Liver (tissue), 9 donors: Measurements from ENCODE around the gene FREY1. TPM values are rescaled to one million over a fixed set of nuclear protein-coding genes. Genes with fewer than 3 reads are reported as not detected.

Source experiments
- DNase-seq: peaks from one replicate; pipeline ENCODE4 v3.0.0-alpha.2; 2017; ENCODE audit warnings: low spot score
- H3K27ac ChIP-seq, 2 donors: one replicate each; pipeline ENCODE4 v1.7.0; 2013; ENCODE audit warnings: inconsistent platforms in 2 of 2, low read length in 2 of 2, control low read depth in 1 of 2, low read depth in 1 of 2, mild to moderate bottlenecking in 1 of 2
- H3K27me3 ChIP-seq, 4 donors: one replicate each; pipeline versions ENCODE4 v1.6.1 to v1.7.0; 2013; ENCODE audit warnings: low read length in 3 of 4, inconsistent platforms in 1 of 4, mild to moderate bottlenecking in 1 of 4, moderate library complexity in 1 of 4; ENCODE audit not compliant: control insufficient read depth in 4 of 4, insufficient read depth in 4 of 4
- H3K36me3 ChIP-seq, 4 donors: one replicate each; pipeline versions ENCODE4 v1.6.1 to v1.7.0; 2013; ENCODE audit warnings: low read length in 3 of 4, mild to moderate bottlenecking in 3 of 4, low read depth in 1 of 4, moderate library complexity in 1 of 4; ENCODE audit not compliant: control insufficient read depth in 4 of 4, insufficient read depth in 3 of 4
- H3K4me1 ChIP-seq, 4 donors: one replicate each; pipeline versions ENCODE4 v1.6.1 to v1.7.0; 2013; ENCODE audit warnings: low read length in 3 of 4, mild to moderate bottlenecking in 3 of 4, moderate library complexity in 1 of 4; ENCODE audit not compliant: control insufficient read depth in 4 of 4, insufficient read depth in 4 of 4
- H3K4me3 ChIP-seq, 3 donors: one replicate each; pipeline versions ENCODE4 v1.6.1 to v1.7.0; 2013; ENCODE audit warnings: low read length in 3 of 3, control low read depth in 1 of 3, low read depth in 1 of 3, mild to moderate bottlenecking in 1 of 3
- H3K9ac ChIP-seq, 2 donors: one replicate each; pipeline ENCODE4 v1.7.0; 2013; ENCODE audit warnings: low read length in 2 of 2, mild to moderate bottlenecking in 2 of 2, moderate library complexity in 2 of 2, control low read depth in 1 of 2, low read depth in 1 of 2
- H3K9me3 ChIP-seq, 4 donors: one replicate each; pipeline versions ENCODE4 v1.6.1 to v1.7.0; 2013; ENCODE audit warnings: low read length in 3 of 4; ENCODE audit not compliant: control insufficient read depth in 4 of 4
- EGR1 ChIP-seq, 2 donors: IDR thresholded peaks; 2 replicates each; pipeline ENCODE4 v1.6.1; 2016 to 2018; ENCODE audit warnings: antibody characterized with exemption in 2 of 2, low read depth in 2 of 2
- FOXA1 ChIP-seq: IDR thresholded peaks from 2 replicates; pipeline ENCODE4 v1.6.1; 2016; ENCODE audit warnings: antibody characterized with exemption
- FOXA2 ChIP-seq: IDR thresholded peaks from 2 replicates; pipeline ENCODE4 v1.6.1; 2016; ENCODE audit warnings: antibody characterized with exemption
- GABPA ChIP-seq, 2 donors: IDR thresholded peaks in 1 of 2; conservative IDR thresholded peaks in 1 of 2; 2 replicates each; pipeline ENCODE4 v1.6.1; 2016; ENCODE audit warnings: antibody characterized with exemption in 2 of 2, mild to moderate bottlenecking in 1 of 2, moderate library complexity in 1 of 2
- HNF4A ChIP-seq, 2 donors: conservative IDR thresholded peaks; 2 replicates each; pipeline ENCODE4 v1.6.1; 2016; ENCODE audit warnings: antibody characterized with exemption in 2 of 2, mild to moderate bottlenecking in 2 of 2
- HNF4G ChIP-seq: IDR thresholded peaks from 2 replicates; pipeline ENCODE4 v1.6.1; 2016; ENCODE audit warnings: antibody characterized with exemption
- JUND ChIP-seq, 2 donors: IDR thresholded peaks; 2 replicates each; pipeline ENCODE4 v1.6.1; 2016; ENCODE audit warnings: antibody characterized with exemption in 2 of 2
- NR2F2 ChIP-seq: IDR thresholded peaks from 2 replicates; pipeline ENCODE4 v1.6.1; 2016; ENCODE audit warnings: antibody characterized with exemption
- RAD21 ChIP-seq, 2 donors: IDR thresholded peaks; 2 replicates each; pipeline ENCODE4 v1.6.1; 2016; ENCODE audit warnings: antibody characterized with exemption in 2 of 2, mild to moderate bottlenecking in 2 of 2
- RXRA ChIP-seq, 2 donors: IDR thresholded peaks; 2 replicates each; pipeline ENCODE4 v1.6.1; 2017 to 2018; ENCODE audit warnings: antibody characterized with exemption in 2 of 2, mild to moderate bottlenecking in 1 of 2
- SP1 ChIP-seq: IDR thresholded peaks from 2 replicates; pipeline ENCODE4 v1.6.1; 2018; ENCODE audit warnings: antibody characterized with exemption, mild to moderate bottlenecking
- TAF1 ChIP-seq: conservative IDR thresholded peaks from 2 replicates; pipeline ENCODE4 v1.6.1; 2016; ENCODE audit warnings: antibody characterized with exemption, mild to moderate bottlenecking
- YY1 ChIP-seq: IDR thresholded peaks from 2 replicates; pipeline ENCODE4 v1.6.1; 2016; ENCODE audit warnings: antibody characterized with exemption, mild to moderate bottlenecking
- WGBS: extraction: QIAGEN DNeasy Blood & Tissue Kit; methylation state at CpG from one replicate; pipeline ENCODE4 v1.1.7; 2013; 5-methylcytosine and 5-hydroxymethylcytosine counted together
- polyA plus RNA-seq, 2 donors: library from polyadenylated mRNA; stranded (reverse) in 1 of 2; unstranded in 1 of 2; fragments of 200-250 nt in 1 of 2; fragments of >200 nt in 1 of 2; fragmentation: Nextera tagmentation in 1 of 2; extraction: Ambion mirVana in 1 of 2; gene quantifications; one replicate each; pipeline versions ENCODE4 v1.2.1 to v1.2.3, GENCODE V29; 2013 to 2015
- total RNA-seq, 2 donors: library from RNA; depleted of rRNA; stranded (reverse); fragments of >200 nt; gene quantifications; one replicate each; pipeline ENCODE4 v1.2.3, GENCODE V29; 2014
- TF ChIP-seq, protein P1 (sequence below): fragments of 150-350 bp; IDR thresholded peaks from 2 replicates; pipeline ENCODE4 v1.5.1; 2017; ENCODE audit warnings: improper control_type of control experiment, low read depth, low read length; ENCODE audit not compliant: missing input control
- TF ChIP-seq, protein P2 (sequence below): IDR thresholded peaks from 2 replicates; pipeline ENCODE4 v1.6.1; 2016; ENCODE audit warnings: antibody characterized with exemption
- TF ChIP-seq, protein P3 (sequence below): IDR thresholded peaks from 2 replicates; pipeline ENCODE4 v1.6.1; 2016; ENCODE audit warnings: antibody characterized with exemption
- TF ChIP-seq, protein P4 (sequence below): IDR thresholded peaks from 2 replicates; pipeline ENCODE4 v1.6.1; 2016; ENCODE audit warnings: antibody characterized with exemption, mild to moderate bottlenecking
- TF ChIP-seq, protein P5 (sequence below): IDR thresholded peaks from 2 replicates; pipeline ENCODE4 v1.6.1; 2016; ENCODE audit warnings: antibody characterized with exemption
- donor health status: healthy.
- donor health status: healthy.
- donor health status: healthy.
- donor health status: healthy.
- donor health status: healthy.

Gene FREY1
- total and polyA plus RNA-seq, 4 donors = 0.18 to 2.1 (median 0.75) TPM; not detected in 1

DNA sequence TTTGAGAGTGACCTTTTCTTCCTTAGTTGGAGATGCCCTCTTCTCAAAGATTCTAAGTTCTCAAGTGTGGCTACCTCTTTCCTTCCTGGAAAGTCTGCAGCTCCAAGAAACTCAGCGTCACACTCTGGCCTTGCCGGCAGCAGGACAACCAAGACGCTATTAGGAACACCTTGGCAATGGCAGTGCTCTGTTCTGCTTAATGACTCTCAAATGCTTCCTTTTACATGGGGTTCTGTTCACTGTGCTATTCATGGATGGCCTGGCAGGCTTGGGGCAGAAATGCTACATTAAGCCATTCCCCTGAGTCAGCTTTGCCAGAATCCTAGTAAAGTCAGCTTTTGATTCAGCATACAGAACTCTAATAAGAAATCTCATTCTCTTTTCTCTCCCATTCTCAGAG, 41.3 kb upstream of the FREY1 start:
- H3K36me3 ChIP-seq = peaks cover 4 to 40% (median 26%) of the 10 kb centered on the region in 4 donors
- H3K27ac ChIP-seq = no peak overlapping the region
- H3K9ac ChIP-seq = no peak overlapping the region
- WGBS = 95% methylated on average over 3 of the region's 3 CpGs
- peaks cover 0 to 5% (median under 1%) of the 10 kb centered on the region in 4 donors for H3K4me1 ChIP-seq
- TF ChIP-seq HNF4A (conservative IDR thresholded peaks at IDR 0.05) (no peak), YY1 (no peak), JUND (IDR thresholded peaks at IDR 0.05) (no peak), NR2F2 (no peak), GABPA (IDR thresholded peaks at IDR 0.05 in 1 of 2, conservative IDR thresholded peaks at IDR 0.05 in 1 of 2) (no peak), TAF1 (no peak), FOXA2 (no peak), SP1 (no peak), RXRA (IDR thresholded peaks at IDR 0.05) (no peak)
- no peak overlapping the region for H3K4me3 ChIP-seq
- H3K9me3 ChIP-seq = no peaks in the 10 kb centered on the region
- H3K27me3 ChIP-seq = no peaks in the 10 kb centered on the region
- DNase-seq = no peak

DNA sequence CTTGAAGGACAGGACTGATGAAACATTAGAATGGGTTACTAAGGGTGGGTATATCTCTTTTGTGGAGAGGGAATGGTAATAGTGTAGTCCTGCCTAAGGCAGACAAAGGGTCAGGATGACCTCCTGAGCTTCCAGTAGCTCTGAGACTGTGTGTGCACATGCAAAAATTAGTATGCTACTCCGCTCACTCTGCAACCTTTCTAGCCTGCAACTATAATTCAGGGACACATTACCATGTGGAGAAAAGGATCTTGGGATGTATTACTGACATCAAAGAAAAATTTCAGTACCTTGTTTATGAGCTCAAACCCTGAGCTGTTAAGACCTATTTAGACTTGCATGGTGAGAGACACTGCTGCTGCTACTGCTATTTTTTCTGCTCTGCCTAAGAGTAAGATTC, 40.8 kb upstream of the FREY1 start:
- no peak for TF ChIP-seq JUND (IDR thresholded peaks at IDR 0.05)
- TF ChIP-seq, protein P1, sequence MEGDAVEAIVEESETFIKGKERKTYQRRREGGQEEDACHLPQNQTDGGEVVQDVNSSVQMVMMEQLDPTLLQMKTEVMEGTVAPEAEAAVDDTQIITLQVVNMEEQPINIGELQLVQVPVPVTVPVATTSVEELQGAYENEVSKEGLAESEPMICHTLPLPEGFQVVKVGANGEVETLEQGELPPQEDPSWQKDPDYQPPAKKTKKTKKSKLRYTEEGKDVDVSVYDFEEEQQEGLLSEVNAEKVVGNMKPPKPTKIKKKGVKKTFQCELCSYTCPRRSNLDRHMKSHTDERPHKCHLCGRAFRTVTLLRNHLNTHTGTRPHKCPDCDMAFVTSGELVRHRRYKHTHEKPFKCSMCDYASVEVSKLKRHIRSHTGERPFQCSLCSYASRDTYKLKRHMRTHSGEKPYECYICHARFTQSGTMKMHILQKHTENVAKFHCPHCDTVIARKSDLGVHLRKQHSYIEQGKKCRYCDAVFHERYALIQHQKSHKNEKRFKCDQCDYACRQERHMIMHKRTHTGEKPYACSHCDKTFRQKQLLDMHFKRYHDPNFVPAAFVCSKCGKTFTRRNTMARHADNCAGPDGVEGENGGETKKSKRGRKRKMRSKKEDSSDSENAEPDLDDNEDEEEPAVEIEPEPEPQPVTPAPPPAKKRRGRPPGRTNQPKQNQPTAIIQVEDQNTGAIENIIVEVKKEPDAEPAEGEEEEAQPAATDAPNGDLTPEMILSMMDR = no peak
- TF ChIP-seq NR2F2 = no peak
- TF ChIP-seq, protein P2, sequence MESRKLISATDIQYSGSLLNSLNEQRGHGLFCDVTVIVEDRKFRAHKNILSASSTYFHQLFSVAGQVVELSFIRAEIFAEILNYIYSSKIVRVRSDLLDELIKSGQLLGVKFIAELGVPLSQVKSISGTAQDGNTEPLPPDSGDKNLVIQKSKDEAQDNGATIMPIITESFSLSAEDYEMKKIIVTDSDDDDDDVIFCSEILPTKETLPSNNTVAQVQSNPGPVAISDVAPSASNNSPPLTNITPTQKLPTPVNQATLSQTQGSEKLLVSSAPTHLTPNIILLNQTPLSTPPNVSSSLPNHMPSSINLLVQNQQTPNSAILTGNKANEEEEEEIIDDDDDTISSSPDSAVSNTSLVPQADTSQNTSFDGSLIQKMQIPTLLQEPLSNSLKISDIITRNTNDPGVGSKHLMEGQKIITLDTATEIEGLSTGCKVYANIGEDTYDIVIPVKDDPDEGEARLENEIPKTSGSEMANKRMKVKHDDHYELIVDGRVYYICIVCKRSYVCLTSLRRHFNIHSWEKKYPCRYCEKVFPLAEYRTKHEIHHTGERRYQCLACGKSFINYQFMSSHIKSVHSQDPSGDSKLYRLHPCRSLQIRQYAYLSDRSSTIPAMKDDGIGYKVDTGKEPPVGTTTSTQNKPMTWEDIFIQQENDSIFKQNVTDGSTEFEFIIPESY = no peak
- no peak for TF ChIP-seq YY1
- no peak for TF ChIP-seq EGR1 (IDR thresholded peaks at IDR 0.05; ENCODE audit: low read depth in 2 of 2)
- TF ChIP-seq, protein P3, sequence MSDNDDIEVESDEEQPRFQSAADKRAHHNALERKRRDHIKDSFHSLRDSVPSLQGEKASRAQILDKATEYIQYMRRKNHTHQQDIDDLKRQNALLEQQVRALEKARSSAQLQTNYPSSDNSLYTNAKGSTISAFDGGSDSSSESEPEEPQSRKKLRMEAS = no peak
- TF ChIP-seq GABPA (IDR thresholded peaks at IDR 0.05 in 1 of 2, conservative IDR thresholded peaks at IDR 0.05 in 1 of 2) = no peak
- no peak for TF ChIP-seq FOXA1
- no peak for TF ChIP-seq RXRA (IDR thresholded peaks at IDR 0.05)
- TF ChIP-seq RAD21 (IDR thresholded peaks at IDR 0.05) = no peak
- TF ChIP-seq HNF4G = no peak
- no peak for TF ChIP-seq HNF4A (conservative IDR thresholded peaks at IDR 0.05)
- no peak for TF ChIP-seq FOXA2
- no peak for TF ChIP-seq TAF1
- TF ChIP-seq, protein P4, sequence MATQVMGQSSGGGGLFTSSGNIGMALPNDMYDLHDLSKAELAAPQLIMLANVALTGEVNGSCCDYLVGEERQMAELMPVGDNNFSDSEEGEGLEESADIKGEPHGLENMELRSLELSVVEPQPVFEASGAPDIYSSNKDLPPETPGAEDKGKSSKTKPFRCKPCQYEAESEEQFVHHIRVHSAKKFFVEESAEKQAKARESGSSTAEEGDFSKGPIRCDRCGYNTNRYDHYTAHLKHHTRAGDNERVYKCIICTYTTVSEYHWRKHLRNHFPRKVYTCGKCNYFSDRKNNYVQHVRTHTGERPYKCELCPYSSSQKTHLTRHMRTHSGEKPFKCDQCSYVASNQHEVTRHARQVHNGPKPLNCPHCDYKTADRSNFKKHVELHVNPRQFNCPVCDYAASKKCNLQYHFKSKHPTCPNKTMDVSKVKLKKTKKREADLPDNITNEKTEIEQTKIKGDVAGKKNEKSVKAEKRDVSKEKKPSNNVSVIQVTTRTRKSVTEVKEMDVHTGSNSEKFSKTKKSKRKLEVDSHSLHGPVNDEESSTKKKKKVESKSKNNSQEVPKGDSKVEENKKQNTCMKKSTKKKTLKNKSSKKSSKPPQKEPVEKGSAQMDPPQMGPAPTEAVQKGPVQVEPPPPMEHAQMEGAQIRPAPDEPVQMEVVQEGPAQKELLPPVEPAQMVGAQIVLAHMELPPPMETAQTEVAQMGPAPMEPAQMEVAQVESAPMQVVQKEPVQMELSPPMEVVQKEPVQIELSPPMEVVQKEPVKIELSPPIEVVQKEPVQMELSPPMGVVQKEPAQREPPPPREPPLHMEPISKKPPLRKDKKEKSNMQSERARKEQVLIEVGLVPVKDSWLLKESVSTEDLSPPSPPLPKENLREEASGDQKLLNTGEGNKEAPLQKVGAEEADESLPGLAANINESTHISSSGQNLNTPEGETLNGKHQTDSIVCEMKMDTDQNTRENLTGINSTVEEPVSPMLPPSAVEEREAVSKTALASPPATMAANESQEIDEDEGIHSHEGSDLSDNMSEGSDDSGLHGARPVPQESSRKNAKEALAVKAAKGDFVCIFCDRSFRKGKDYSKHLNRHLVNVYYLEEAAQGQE = no peak
- TF ChIP-seq, protein P5, sequence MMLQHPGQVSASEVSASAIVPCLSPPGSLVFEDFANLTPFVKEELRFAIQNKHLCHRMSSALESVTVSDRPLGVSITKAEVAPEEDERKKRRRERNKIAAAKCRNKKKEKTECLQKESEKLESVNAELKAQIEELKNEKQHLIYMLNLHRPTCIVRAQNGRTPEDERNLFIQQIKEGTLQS = no peak
- TF ChIP-seq SP1 = no peak
- Histone ChIP-seq H3K27me3 (no peaks in the 10 kb centered on the region), H3K9ac (no peak overlapping the region), H3K9me3 (no peaks in the 10 kb centered on the region), H3K27ac (no peak overlapping the region), H3K4me3 (no peak overlapping the region), H3K4me1 (peaks cover 0 to 5% (median 3%) of the 10 kb centered on the region in 4 donors), H3K36me3 (peaks cover 4 to 35% (median 26%) of the 10 kb centered on the region in 4 donors)
- 100% methylated on average over 1 of the region's 1 CpG for WGBS
- no peak for DNase-seq
